CMK (cell line): ENCODE results near the gene ZNF714.
A peak's percentile ranks its signal among the peaks of the same experiment; 100 is the strongest.

Source experiments
- DNase-seq: peaks from one replicate; pipeline ENCODE4 v3.0.0-alpha.2; 2010; ENCODE audit warnings: low read depth

ZNF714 gene

GRCh38 chr19:21082011-21082975 is at the start of gene ZNF714:
Gene ZNF714 (plus strand): TSS chr19:21082203. CDS start chr19:21098269, 16,066 bp downstream.
- peak; percentile 22 for DNase-seq

DNA sequence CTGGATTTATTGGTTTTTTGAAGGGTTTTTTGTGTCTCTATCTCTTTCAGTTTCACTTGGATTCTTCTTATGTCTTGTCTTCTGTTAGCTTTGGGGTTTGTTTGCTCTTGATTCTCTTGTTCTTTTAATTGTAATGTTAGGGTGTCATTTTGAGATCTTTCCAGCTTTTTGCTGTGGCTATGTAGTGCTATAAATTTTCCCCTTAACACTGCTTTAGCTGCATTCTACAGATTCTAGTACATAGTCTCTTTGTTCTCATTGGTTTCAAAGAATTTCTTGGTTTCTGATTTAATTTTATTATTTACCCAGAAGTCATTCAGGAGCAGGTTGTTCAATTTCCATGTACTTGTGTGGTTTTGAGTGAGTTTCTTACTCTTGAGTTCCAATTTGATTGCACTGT is 37.0 kb upstream of the ZNF714 start:
- no peak for DNase-seq

DNA sequence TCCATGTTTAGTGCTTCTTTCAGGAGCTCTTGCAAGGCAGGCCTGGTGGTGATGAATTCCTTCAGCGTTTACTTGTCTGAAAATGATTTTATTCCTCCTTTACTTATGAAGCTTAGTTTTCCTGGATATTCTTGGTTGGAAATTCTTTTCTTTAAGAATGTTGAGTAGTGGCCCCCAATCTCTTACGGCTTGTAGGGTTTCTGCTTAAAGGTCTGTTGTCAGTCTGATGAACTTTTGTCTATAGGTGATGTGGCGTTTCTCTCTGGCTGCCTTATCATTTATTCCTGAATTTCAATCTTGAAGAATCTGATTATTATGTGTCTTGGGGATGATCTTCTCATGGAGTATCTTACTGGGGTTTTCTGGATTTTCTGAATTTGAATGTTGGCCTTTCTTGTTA is 35.5 kb upstream of the ZNF714 start:
- no peak for DNase-seq

- DNase-seq = no peak
Measured at GRCh38 chr19:21047716-21048115, 34.3 kb upstream of the ZNF714 start.

DNA sequence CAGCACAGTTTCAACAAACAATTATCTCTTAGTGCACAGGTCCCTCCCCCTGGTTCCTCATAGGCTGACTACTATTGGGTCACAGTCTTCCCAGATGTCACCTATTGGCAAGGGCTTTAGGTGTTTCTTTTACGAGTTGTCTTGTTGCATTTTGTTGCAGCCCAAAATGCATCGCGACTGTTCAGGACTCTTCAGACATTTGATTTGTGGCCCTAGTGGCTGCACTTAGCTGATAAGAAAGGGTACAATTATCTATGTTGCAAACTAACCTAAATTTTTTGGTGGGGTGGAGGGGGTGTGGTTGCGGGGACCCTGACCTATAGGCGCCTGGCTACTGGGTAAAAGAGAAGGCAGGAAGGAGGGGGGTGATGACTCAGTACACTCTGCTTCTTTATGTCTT is 29.1 kb upstream of the ZNF714 start:
- no peak for DNase-seq

DNA sequence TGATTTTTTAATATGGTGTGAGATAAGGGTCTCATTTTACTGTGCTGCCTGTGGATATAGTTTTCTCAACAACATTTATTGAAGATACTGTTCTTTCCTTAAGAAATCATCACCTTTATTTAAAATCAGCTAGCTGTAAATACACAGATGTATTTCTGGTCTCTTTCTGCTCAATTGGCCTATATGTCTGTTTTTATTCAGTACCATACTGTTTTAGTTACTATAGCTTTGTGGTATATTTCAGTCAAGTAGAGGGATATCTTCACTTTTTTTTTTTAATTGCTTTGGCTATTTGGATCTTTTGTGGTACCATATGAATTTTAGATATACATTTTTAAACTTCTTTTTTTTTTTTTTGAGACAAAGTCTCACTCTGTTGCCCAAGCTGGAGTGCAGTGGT is 16.7 kb upstream of the ZNF714 start:
- DNase-seq = no peak

DNA sequence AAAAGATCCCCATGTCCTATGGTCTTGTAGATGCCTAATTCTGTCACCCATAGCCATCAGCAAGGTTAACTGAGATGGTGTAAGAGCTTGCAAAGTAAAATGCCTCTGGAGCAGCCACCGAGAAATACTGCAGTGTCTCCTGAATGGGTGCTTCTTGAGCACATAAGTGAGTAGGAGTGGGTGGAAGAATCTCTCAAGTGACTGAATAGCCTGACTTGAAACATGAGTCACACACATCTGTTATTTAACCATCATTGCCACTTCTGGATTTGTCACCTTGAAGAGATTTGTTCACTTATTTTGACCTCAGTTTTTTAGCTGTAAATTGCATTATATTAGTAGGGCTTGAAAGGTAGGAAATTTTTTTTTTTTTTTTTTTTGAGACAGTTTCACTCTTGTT is 2.3 kb downstream of the ZNF714 start:
- DNase-seq = no peak

DNA sequence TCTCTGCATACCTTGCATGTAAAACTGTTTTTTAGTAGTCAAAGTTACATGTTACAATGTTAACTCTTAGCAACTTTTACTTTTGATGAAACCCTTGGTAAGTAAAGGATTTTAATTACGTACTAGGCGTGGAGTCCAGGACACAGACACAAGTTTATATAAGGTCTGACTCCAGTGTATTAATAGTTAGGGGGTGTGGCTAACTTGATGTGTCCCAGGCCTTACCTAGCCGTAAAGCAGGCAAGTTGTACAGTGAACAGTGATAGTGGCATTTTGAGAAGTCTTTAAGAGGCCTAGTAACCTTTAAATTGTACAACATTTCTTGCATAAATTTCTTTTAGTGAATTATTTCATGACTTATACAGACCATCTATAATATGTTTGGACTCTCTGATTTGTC is 5.9 kb downstream of the ZNF714 start:
- DNase-seq = no peak

GRCh38 chr19:21092109-21092508 is 10.1 kb downstream of the ZNF714 start:
- DNase-seq = no peak

- no peak for DNase-seq
Measured at GRCh38 chr19:21094347-21095025, 12.5 kb downstream of the ZNF714 start.

DNA sequence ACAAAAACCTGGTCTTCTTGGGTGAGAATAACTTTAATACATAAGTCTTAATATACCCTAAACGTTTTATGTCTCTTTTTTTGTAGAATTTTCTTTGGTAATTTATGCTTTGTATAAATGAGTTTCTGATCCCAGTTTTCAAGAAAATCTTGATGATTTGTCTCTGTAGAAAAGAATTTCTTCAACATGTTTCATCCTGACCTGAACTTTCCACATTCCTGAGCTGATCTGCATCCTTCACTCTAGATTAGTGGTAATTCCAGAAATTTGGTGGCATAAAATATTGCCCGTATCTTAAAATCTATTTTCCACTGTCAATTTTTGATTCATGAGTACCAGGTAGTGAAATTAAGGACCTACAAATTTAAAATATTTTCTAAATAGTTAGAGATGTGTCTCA is 16.3 kb downstream of the ZNF714 start:
- no peak for DNase-seq

DNA sequence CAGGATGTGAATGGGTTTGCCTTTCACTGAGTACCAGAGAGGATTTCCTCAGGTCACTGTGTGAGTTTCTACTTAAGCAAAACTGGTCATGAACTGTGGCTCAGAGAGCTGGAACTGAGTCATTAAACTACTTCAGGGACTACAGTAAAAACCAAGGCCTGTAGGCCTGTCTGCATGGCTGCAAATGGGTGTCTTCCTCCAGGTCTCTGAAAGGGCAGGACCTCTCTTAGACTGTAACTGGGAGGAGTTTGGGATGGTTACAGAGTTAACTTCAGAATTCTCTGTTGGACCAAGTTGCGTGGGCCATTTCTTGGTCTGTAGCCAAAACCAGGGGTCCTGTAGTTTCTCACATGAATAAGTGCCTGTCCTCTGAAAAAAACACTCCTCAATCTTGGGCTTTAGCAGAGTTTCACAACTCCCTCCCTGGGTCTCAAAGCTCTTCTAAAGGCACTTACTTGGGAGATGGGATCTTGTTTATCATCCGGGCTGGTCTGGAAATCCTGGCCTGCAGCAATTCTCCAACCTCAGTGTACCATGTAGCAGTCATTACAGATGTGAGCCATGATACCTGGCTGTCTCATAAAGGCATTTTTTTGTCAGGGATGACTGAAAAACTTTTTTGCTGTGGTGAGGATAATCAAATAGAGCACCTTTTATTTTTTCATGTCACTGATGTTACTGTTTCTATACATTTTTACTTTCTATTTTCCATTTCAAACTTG is 19.7 kb downstream of the ZNF714 start:
- no peak for DNase-seq

DNA sequence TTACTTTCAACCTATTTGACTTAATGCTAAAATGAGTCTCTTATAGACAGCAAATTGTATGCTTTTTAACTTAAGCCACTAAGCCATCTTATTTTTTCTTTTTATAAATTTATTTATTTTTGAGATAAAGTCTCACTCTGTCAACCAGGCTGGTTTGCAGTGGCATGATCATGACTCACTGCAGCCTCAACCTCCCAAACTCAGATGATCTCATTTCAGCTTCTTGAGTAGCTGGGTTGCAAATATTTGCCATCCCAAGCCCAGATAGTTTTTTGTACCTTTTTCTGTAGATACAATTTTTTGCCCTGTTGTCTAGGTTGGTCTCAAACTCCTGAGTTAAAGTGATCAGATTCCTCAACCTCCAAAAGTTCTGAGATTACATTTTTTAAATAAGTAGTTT is 27.1 kb downstream of the ZNF714 start:
- no peak for DNase-seq

- no peak for DNase-seq
Measured at GRCh38 chr19:21110183-21110582, 28.2 kb downstream of the ZNF714 start.

- DNase-seq = peak; percentile 15
Measured at GRCh38 chr19:21115430-21115829, 33.4 kb downstream of the ZNF714 start.

DNA sequence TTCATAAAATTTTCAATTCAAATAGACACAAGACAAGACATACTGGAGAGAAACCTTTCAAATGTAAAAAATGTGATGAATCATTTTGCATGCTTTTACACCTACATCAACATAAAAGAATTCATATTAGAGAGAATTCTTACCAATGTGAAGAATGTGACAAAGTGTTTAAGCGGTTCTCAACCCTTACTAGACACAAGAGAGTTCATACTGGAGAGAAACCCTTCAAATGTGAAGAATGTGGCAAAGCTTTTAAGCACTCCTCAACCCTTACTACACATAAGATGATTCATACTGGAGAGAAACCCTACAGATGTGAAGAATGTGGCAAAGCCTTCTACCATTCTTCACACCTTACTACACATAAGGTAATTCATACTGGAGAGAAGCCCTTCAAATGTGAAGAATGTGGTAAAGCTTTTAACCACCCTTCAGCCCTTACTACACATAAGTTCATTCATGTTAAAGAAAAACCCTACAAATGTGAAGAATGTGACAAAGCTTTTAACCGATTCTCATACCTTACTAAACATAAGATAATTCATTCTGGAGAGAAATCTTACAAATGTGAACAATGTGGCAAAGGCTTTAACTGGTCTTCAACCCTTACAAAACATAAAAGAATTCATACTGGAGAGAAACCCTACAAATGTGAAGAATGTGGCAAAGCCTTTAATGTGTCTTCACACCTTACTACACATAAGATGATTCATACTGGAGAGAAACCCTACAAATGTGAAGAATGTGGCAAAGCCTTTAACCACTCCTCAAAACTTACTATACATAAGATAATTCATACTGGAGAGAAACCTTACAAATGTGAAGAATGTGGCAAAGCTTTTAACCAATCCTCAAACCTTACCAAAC is 35.3 kb downstream of the ZNF714 start:
- no peak for DNase-seq

DNA sequence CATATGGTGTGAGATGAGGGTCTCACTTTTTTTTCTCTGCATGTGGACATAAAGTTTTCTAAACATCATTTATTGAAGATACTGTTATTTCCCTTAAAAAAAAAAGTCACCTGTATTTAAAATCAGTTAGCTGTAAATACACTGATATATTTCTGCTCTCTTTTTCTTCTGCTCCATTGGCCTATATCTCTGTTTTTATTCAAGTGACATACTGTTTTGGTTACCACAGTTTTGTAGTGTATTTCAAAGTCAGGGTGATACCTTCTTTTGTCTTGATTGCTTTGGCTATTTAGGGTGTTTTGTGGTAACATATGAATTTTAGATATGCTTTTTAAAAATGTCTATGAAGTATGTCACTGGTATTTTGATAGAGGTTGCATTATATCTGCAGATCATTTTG is 44.1 kb downstream of the ZNF714 start:
- DNase-seq = no peak

- no peak for DNase-seq
Measured at GRCh38 chr19:21127001-21127400, 45.0 kb downstream of the ZNF714 start.

DNA sequence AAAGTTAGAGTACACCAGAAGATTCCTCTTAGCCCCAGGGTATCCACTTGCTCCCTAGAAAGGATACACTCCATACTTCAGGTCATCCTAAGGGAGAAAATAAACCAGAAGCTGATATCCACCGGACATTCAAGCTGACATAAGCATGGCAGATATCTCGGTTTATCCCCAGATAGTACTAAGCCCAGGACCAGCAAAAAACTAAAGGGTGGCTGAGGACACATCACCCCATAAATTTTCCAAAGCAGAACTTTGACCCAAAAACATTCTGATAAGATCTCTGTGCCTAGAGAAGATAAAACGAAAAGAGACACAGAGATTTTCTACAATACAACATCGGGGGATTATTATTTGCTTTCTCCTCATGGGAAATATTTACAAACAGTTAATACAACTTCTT is 45.9 kb downstream of the ZNF714 start:
- no peak for DNase-seq

DNA sequence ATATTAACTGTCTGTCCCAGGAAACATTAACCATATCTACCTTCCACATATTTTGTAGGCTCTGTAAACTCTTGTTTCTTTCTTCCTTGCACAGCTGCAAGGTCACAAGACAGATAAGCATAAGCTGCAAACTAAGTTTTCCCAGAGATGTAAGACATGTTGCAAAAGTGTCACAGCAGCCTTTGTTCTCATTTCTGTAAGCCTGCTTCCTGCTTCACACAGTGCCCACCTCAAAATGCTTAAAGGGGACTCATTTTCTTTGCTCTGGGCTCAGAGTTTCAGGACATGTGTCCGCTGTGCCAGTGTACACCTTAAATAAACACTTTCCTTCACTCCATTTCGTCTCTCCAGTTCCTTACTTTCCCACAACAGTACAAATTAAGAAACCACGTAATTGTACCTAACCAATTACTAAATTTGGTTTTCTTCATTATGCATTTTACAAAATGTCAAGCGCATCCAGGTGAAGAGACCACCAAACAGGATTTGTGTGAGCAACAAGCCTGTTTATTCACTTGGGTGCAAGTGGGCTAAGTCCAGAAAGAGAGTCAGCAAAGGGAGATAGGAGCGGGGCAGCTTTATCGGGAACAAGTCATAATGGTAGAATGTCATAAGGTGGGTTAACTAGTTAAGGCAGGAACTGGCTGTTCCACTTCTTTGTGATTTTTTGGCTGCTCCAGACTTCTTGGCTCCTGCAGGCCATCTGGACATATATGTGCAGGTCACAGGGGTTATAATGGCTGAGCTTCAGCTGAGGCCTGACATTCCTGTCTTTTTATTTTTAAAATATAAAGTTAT is 47.1 kb downstream of the ZNF714 start:
- DNase-seq = no peak
